GM18499 (cell line): ENCODE data around the gene AREG.
"Not testable (repeated sequence)": the region's sequence is repeated elsewhere in the genome, so short reads cannot be mapped to it uniquely, and the experiment has no call there.

Experiments
- ATAC-seq: cut with Tn5 transposase; IDR thresholded peaks from one replicate; pipeline ENCODE4 v1.9.1; 2021; ENCODE audit warnings: moderate number of reproducible peaks; ENCODE audit not compliant: insufficient read depth, unreplicated experiment

Gene AREG, protein sequence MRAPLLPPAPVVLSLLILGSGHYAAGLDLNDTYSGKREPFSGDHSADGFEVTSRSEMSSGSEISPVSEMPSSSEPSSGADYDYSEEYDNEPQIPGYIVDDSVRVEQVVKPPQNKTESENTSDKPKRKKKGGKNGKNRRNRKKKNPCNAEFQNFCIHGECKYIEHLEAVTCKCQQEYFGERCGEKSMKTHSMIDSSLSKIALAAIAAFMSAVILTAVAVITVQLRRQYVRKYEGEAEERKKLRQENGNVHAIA

DNA sequence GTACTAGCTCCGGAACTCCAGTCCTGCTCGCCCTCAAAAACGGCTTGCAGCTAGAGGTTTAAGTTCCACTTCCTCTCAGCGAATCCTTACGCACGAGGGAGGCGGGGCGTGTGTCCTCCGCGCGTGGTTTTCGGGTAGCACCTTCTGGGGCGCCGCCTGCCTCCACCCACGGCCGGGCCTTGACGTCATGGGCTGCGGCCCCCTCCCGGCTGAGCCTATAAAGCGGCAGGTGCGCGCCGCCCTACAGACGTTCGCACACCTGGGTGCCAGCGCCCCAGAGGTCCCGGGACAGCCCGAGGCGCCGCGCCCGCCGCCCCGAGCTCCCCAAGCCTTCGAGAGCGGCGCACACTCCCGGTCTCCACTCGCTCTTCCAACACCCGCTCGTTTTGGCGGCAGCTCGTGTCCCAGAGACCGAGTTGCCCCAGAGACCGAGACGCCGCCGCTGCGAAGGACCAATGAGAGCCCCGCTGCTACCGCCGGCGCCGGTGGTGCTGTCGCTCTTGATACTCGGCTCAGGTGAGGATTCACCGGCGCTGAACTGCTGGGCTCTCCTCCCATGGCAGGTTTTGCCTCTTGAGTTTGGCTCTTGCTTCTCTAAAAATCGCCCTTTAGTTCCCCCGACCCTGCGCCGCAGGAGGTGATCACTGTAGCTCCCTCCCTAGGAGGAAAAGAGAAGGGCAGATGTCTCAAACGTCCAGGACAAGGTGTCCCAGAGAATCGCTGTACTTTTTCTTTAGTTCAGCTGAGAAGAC lies at the start of gene AREG:
Gene AREG, plus strand, starts transcription at position 246 of the 752 bp plus-strand sequence. Its CDS starts 210 bp downstream, at position 456.
- ATAC-seq, result peak; percentile 57

GRCh38 chr4:74395633-74396032 lies 49.3 kb upstream of the AREG start:
- ATAC-seq, result no peak

DNA sequence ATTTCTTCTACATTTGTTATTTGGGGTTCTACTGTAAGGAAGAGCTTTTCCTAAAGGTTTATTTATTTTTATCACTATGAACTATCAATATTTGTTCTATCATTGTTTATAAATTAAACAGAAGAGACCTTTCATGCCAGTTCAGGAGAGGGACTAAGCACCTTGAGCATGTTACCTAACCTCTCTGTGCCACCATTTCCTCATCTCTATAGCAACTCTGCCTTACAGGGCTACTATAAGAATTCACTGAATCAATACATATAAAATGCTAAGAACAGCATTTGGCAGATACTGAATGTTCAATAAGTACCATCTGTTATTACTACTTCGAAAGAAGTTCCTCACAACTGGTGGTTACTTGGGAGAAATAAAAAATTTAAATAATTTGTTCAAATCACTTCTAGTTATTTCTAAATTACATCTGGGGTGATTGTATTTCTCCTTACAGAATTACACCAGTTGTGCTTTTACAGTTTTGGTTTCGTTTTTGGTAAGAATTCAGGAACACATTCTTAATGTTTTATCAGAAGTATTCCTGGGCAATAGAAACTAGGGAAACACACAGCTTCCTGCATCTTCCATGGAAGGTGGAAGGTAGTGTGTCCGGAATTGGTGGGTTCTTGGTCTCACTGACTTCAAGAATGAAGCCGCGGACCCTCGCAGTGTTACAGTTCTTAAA lies 47.0 kb upstream of the AREG start:
- no peak for ATAC-seq

- not testable (repeated sequence) for ATAC-seq
Measured at GRCh38 chr4:74398894-74399589, 45.9 kb upstream of the AREG start.

DNA sequence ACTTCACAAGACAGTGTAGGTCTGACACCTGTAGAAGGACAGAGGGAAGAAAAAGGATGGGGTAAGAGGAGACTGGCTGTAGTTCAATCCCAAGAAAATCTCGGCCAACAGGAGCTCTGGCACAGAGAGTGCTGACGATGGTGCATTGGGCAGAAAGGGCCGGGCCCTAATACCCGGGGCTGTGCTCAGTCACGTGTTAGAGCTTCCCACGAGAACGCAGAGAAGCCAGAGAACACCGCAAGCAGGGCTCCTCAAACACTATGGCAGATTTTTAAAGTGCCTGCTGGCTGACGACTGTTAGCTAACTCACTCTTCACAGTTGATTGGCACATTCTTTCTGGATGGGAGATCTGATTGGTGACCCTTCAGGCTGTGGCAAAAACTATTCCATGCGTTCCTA lies 44.5 kb upstream of the AREG start:
- ATAC-seq, result no peak

DNA sequence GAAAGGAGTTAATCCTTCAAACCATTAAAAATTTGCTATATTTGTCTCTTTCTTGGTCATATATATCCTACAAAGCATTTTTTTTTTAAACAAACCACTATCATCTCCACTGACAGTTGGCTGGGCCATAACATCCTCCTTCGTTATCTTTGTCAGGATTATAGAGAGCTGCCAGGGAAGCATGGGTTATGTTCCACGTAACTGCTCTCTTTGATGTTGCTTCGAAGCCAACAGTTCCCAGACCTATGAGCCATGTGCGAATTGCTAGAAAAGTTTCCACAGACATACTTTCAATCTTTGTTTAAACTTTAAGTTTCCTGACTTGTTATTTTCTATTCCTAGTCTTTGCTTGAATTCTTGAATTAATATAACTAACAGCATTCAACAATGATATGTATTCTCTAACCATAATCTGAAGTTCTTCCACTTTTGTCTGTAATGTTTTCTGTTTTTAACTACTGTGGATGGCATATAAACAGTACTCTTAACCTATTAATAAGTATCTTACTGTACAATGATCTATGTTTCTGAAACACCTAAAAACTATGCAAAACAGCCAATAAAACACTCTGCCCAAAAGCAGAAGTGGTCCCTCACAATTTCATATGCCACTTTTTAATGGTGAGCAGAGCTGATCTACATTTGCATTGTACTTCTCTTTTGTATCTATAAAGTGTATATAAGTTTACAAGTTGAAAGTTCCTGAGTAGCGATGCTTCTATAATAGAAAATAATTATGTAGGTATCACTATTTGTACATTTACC lies 42.1 kb upstream of the AREG start:
- peak; percentile 83 for ATAC-seq

DNA sequence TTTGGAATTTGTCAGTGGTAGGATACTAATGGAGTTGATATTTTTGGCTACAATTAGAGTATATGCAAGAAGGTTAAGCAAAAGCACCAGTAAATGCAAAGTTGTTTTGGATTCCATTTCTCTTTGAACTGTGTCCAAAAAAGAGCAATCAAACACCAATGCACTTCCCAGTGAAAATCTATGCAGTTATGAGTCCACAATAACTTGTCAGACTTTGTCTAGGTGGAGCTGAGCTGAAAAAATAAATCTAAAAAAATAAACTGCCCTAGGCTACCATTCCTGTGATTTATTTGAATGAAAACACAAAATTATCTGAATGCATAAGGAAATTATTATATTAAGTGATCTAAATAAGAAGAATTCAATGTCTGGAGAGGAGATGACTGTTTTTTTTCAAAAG lies 37.0 kb upstream of the AREG start:
- ATAC-seq, result no peak

DNA sequence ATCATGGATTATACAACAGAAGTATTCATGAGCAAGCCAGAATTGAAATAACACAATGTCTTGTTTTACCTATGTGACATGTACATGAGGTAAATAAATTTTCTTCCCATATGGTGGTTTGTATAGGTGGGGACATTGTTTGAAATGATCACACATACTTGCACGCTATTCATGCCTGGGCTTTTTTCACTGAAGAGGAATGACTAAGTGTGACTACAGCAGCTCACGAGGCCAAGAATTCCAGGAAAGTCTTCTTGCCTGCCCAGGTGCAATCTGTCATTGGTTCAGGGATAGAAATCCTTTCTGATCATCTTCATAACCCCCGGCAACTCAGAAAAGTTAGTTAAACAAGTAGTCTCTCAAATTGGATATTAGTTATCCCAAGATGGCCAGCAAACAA lies 36.3 kb upstream of the AREG start:
- ATAC-seq, result no peak

DNA sequence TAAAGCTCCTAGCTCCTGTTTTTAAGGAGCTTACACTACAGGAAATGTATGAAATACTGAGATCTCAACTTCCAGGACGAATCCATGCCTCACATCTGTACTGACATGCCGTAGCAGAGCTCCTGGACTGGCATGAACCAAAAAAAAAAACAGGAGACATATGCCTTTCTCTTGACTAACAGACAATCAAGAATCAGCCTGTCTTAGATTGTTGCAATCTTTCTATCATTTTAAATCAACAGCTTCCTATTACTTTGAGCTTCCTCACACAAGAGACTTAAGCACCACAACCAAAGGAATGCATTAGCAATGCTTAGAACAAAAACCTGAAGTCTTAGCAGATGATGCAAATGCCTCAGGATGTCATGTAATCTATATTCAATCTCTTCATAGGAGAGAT lies 34.7 kb upstream of the AREG start:
- ATAC-seq, result no peak

DNA sequence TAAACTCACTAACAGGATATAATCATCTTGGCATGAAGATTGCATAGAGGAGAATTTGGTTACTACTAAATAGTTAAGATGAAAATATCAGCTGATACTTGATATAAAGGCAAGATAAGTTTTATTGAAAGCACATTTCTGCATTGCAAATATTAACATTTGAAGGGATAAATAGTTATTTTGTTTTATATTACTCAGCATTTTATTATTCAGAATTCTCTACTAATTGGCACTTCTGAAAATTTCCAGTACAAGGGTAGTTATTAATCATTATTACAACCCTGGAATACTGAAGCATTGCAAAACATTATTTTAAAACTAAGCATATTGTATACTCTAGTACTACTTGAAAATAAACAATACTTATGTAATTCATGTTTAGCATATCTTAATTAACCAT lies 32.7 kb upstream of the AREG start:
- no peak for ATAC-seq

DNA sequence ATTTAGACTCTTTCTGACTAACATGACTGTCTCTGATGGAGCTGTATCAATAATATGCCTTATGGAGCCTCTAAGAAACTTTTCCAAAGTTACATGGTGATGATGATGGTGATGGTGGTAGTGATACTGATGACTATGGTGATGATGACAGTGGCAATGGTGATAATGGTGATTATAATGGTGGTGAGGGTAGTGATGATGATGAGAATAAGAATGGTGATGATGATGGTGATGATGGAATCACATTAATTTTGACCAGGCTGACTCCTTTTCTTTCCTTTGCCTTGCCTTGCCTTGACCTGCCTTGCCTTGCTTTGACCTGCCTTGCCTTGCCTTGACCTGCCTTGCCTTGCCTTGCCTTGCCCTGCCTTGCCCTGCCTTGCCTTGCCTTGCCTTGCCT lies 31.7 kb upstream of the AREG start:
- no peak for ATAC-seq

- no peak for ATAC-seq
Measured at GRCh38 chr4:74414149-74414809, 30.7 kb upstream of the AREG start.

GRCh38 chr4:74415602-74416300 lies 29.2 kb upstream of the AREG start:
- ATAC-seq, result no peak

DNA sequence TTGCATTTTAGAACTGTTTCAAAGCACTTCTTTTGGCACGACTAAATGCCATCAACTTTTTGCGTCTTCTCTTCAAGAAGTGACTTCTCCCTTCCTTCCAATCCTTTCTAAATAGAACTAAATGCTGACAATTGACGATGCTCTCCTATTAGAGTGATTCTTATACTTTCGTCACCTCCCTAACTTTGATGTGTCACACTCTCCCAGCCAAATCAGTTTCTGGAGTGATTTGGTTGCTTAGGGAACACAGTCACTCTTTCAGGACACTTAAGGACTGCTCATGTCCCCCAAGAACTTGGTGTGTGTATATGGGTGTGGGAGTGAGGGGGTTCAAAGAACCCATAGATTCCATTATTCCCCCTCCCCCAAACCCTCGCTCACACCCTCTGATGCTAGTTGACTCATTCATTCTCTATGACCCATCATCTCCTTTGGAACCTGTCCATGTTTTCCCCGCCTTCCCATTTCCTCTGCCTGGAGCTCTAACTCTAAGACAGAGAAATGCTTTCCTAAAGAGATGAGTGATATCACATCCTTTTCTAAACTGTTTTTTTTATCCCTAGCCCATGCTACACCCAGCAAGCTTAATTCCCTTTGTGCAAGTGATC lies 26.8 kb upstream of the AREG start:
- no peak for ATAC-seq

- ATAC-seq, result no peak
Measured at GRCh38 chr4:74420863-74421262, 24.1 kb upstream of the AREG start.

DNA sequence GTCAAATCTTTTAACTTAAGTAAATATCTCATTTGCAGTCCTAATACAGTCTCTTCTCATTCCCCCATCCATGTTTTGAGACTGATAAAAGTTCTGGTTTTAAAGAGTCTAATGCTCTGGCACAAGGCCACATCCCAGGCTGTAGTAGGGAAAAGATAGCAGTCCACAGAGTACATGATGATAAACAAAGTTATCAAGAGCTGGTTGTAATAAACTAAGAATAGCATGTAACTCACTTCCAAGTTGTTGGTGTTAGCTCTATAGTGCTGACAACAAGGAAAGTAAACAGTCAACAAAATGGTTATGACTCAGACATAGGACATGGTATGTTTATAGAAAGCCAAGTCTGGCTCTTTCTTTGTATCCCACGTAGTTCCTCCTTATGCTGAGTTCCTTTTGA lies 21.8 kb upstream of the AREG start:
- no peak for ATAC-seq

GRCh38 chr4:74424111-74424510 lies 20.8 kb upstream of the AREG start:
- no peak for ATAC-seq

GRCh38 chr4:74426101-74426500 lies 18.8 kb upstream of the AREG start:
- no peak for ATAC-seq

- no peak for ATAC-seq
Measured at GRCh38 chr4:74428276-74428675, 16.7 kb upstream of the AREG start.
